GM18526 (cell line): ENCODE measurements around the gene AGRP.

ENCODE experiments used
- POLR2A ChIP-seq: IDR thresholded peaks from 3 replicates; pipeline ENCODE4 v1.6.1; 2011; ENCODE audit not compliant: insufficient read length; ENCODE audit errors: extremely low read depth

AGRP gene

DNA sequence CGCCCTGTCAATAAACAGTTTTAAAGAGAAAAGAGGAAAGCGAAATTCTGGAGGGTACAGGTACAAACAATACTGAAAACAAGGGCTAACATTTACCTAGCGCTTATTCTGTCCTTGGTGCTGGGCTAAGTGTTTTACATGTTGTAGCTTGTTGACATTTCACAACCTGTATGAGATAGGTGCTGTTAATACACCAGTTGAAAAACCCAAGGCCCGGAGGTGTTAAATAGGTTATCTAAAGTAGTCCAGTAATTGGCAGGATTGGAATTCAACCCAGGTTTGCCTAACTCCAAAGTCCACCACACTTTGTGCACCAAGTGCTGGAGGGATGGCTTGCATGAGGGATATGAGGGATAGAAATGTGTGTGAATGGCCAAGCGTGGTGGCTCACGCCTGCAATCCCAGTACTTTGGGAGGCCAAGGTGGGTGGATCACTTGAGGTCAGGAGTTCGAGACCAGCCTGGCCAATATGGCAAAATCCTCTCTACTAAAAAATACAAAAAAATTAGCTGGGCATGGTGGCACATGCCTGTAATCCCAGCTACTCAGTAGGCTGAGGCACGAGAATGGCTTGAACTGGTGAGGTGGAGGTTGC lies 5.3 kb downstream of the AGRP start:
- TF ChIP-seq POLR2A: no peak

DNA sequence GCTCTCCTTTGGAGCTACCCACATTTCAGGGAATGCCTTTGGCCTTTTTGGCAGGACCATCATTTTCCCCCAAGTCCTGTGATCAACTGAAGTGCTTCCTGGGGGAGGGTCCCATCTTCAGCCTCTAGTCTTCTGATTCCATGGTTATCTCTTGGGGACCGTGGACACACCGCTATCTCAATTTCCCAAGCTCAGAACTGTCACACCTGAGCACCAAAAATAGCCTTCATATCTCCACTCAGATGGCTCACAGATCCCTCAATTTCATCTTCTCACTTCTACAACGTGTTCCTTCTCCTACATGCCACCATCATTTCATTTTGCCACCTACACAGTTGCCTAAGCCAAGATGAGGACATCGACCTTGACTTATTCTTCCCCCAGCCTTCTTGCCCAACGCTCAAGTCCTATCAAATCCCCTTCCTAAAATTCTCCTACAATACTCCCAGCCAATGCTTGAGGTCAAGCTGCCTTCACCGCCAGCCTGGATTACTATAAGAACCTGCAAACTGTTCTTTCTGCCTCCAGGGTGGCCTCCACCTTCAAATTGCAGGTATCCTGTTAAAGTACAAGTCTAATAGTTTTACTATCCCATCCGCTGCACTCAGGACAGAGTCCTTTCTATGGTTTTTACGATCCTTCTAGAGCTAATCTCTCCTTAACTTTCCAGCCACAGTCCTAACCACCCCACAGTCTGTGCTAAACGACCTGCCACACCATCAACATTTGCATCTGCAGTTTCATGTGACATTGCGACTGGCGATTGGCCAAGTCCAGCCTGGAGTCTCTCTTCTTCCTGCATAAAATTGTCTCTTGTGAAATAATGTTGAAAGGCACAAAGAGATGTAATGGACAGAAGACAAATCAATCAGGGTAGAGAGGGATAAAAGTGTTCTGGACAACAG lies 8.5 kb downstream of the AGRP start:
- no peak for TF ChIP-seq POLR2A

DNA sequence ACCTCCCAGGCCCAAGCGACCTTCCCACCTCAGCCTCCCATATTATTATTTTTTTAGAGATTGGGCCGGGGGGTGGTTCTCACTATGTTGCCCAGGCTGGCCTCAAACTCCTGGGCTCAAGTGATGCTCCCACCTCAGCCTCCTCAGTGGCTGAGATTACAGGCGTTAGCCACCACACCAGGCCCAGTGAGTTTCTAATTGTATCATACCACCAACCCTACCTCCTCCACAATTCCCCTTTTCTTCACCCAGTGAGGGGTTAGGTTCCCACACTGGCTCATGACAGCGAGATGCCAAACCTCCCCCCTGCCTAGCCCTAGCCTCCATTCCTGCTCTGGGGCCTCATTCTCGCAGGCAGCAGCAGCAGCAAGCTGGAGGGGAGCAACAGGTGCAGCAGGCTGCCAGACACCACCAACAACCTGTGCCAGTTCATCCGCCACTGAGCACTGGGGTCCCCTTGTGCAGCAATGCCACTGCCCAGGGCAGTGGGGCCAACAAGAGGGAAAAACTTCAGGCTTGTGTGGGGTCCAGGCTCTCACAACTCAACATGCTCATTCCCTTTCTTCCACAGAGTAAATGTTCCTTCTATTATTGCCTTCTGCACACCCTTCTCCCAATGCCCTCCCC lies 11.5 kb downstream of the AGRP start:
- TF ChIP-seq POLR2A: no peak

DNA sequence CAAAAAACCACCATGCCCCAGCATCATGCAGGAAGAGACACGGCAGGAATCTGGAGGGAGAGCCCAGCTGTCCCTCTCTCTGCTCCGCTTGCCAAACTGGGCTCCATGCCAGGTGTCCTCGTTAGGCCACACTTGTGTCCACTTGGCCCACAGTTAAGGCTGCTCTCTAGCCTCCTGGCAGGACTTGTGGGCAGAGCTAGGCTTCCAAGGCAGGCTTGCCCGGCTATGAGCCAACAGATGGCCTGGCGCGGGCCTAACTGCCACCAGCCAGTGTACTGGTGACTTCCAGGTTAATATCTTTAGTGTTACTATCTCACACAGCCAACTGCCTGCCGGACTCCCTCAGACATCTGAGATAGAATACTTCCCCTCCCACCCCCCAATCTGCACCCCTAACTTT lies 13.0 kb downstream of the AGRP start:
- TF ChIP-seq POLR2A: no peak

DNA sequence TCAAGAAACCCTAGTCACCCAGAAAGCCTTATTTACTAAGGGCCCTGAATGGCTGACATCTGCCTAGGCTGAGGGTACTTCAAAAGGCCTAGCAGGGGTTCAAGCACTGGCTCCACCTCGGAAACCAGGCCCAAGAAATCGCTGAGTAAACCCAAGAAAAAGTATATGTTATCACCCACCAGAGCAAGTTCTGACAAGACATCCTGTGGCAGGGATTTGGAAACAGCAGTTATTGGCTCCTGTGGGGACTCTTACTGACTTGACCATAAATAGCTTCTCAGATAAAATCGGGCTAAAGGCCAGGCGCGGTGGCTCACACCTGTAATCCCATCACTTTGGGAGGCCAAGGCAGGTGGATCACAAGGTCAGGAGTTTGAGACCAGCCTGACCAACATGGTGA lies 14.6 kb downstream of the AGRP start:
- TF ChIP-seq POLR2A: no peak

DNA sequence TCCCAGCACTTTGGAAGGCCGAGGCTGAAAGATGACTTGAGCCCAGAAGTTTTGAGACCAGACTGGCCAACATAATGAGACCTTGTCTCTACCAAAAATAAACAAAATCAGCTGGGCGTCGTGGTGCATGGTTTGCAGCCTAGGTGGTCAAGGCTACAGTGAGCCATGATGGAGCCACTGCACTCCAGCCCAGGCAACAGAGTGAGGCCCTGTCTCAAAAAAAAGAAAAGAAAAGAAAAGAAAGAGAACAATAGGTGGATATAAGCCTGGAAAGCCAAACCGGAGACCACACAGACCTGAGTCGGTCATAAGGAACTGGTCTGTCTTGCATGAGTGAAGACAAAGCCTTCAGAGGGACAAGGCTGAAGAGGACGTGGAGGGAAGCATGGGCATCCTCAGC lies 16.8 kb downstream of the AGRP start:
- no peak for TF ChIP-seq POLR2A

DNA sequence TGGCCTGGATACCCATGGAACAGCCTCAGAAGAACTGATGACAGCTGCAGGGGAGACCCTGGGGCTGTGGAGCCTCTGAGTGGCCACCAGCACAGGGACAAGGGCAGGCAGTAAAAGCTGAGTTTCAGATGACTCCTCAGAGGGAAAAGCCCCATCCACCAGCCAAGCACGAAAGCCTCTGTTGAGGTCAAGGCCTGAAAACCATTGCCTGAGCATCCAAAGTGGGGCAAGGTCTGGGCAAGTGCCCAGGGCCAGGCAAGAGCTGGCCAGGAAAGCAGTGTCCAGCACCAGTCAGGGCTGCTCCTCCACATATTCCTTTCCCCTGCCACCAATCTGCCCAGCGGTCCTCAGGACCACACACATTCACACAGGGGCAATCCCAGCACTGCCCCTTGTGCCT lies 18.8 kb downstream of the AGRP start:
- TF ChIP-seq POLR2A: no peak

DNA sequence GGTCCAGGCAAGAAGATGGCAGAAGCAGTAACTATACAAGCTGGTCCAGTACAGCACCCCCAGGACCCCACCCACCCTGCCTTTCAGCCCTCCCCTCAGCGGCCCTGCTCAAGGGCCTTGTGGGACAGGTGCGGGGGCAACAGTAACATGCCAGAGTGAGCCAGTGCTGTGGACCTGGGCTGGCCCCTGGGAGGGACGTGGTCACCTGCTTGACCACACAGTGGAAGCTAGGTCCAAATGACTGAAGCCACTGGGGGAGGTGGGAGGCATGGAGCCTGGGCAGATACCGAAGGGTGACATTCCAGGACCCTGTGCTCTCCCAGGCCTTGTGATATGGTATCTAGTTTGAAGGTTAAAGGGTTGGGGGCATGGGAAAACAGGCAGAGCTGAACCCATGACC lies 19.7 kb downstream of the AGRP start:
- no peak for TF ChIP-seq POLR2A

DNA sequence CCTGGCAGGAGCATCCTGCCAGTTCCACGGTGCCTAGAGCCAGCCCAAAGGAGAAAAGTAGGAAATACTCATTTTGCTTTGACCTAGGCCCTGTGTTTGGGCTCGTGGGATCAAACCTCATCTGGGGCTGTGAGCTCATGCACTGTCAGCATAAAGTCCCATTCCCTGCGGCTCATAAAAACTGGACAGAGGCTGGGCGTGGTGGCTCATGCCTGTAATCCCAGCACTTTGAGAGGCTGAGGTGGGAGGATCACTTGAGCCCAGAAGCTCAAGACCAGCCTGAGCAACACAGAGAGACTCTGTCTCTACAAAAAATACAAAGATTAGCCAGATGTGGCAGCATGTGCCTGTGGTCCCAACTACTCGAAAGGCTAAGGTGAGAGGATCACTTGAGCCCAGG lies 20.3 kb downstream of the AGRP start:
- TF ChIP-seq POLR2A: no peak

DNA sequence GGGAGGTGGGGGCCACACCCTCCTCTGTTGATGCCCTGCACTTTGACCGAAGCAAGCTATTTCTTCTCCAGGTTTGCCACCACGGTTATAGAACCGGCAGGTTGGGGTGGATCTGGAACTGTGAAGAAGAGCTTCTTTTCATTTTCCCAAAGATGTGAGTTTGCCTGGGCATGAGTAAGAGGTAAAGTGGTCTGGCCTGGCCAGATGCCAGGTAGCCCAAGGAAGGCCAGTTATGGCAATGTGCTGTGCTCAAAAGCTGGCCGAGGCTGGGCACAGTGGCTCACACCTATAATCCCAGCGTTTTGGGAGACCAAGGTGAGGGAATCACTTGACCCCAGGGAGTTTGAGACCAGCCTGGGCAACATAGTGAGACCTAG lies 21.1 kb downstream of the AGRP start:
- no peak for TF ChIP-seq POLR2A

DNA sequence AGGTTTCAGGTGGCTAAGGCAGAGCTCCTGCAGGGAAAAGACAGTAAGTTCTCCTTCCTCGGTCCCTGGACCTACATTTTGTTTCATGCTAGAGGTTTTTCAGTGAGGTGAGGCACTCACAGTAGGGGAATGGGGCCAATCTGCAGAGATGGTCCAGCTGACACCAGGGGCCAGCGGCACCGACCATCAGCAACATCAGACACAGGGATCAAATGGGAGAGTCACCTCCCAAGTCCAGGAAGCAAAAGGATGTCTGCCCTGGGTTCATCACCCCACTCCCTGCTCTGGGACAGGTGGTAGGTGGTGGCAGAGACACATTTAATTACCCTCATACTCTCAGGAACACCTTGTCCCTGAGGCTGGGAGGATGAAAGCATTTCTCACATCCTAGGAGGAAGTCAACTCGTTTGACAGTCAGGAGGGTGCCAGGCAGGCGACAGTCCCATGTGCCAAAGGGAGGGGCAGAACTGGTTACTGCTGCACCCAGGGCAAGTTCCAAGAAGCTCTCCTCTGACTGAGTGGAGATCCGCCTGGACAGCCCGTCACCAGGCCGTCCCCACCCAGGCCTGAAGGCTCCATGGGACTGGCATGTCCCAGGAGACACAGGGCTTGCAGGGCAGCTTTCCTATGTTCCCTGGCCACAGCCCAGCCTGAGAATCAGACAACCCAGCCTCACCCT lies 21.6 kb downstream of the AGRP start:
- TF ChIP-seq POLR2A: no peak

DNA sequence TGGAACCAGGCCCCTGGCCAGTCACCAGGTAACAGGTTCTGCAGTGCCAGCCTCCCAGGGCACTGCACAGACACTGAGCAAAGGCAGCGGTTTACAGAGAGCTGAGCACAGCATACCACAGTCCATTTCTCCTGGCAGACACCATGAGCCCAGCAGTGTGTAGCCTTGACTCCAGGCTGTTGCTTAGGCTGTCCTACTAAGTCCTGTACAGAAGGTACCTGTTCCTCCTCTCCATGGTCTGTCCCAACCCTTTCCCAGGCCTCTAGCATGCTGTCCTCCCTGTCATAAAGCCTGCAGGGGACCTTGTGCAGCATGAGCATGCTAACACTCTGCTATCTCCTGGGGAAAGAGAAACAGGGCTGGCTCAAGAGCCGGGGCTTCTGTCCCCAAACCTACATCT lies 22.4 kb downstream of the AGRP start:
- TF ChIP-seq POLR2A: no peak

DNA sequence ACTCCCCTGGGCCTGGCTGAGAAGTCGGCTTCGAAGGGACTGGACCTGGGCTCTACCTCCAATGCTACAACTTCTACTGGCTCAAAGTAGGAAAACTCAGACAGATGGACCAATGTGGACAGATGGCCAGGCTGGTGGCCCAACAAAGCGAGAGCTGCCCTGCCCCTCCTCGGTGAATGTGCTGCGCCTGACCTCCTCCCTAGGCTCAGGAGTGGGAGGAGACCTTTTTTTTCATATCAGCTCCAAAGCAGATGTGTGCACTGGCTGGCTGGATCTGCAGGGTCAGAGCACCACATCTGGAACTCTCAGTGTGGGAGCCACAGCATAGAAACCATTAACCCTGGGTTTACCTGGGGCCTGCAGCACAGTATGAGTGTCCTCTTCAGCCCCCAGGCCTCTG lies 23.2 kb downstream of the AGRP start:
- TF ChIP-seq POLR2A: no peak

DNA sequence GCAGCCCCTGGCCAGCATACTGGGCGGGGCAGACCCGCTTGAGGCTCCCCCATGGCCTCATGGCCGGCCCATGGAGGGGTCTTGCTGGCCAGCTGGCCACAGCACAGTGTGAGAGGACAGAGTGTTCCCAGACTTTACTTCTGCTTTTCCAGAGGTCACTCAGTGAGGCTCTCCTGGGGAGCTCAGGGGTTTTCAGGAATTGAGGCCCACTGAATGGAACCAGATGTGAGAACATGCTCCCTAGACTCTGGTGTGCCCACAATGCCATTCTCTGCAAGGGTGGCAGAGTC lies 23.5 kb downstream of the AGRP start:
- TF ChIP-seq POLR2A: no peak

DNA sequence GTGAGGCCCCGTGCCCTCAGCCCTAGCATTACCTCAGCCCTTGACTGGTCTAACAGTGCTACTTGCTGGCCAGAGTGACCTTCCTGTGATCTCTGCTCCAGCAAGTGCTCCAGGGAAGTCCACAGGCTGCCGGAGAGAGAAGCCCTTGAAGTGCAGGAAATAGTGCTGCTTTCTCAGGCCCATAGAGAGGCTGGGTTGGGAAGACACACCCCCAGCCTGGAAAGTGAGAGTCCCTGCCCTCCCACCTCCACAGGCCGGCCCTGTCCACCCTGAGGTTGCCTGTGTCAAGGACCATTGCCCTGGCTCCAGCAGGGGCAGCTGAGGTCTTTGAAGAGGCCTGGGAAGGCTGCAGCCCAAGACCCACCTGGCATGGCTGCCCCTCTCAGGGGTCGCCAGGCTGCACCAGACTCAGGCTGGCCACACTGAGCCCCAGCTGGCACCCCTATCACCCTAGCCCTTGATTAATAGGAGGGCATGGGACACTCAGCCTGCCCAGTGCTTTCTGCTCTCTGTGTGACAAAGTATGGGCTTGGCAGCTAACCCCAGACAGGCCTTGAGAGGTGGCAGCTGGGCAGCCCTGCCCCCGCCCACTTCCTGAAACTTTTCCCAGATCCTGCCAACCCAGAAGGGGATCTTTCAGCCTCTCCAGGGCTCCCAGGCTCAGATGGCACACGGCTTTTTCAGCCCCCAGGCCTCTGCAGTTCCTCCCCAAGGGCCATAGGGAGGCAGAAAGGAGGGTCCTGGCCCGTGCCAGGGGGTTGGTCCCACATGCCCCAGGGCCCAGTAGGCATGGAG lies 24.1 kb downstream of the AGRP start:
- no peak for TF ChIP-seq POLR2A
